Endometrium (tissue), 2 donors: ENCODE measurements around the gene CLK2.
"Not testable (repeated sequence)": the region's sequence is repeated elsewhere in the genome, so short reads cannot be mapped to it uniquely, and the experiment has no call there.

Experiments
- FAIRE-seq: peaks from 2 replicates; lab custom pipeline; 2012; peaks lifted over from hg19 to GRCh38; lab: Jason Lieb, UNC
- donor health status: control.
- donor health status: control.

The CLK2 gene

DNA sequence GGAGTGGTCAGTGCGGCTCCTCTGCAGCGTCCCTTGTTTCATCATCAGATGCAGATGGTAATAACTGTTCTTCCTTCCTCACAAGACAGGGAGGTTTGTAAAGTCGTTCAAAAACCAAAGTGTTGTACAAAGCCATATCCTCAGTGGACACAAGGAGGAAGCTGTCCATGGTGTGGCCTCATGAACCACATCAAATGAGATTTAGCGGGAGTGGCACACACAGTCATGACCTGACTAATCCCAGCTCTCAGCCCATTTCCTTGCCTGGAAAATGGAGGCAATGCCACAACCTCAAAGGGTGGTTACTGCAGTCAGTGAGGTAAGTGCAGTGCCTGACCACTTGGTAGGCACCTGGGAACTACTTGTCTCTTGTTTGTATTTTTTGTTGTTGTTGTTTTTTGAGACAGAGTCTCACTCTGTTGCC, 31.5 kb downstream of the CLK2 start:
- FAIRE-seq, result no peak

DNA sequence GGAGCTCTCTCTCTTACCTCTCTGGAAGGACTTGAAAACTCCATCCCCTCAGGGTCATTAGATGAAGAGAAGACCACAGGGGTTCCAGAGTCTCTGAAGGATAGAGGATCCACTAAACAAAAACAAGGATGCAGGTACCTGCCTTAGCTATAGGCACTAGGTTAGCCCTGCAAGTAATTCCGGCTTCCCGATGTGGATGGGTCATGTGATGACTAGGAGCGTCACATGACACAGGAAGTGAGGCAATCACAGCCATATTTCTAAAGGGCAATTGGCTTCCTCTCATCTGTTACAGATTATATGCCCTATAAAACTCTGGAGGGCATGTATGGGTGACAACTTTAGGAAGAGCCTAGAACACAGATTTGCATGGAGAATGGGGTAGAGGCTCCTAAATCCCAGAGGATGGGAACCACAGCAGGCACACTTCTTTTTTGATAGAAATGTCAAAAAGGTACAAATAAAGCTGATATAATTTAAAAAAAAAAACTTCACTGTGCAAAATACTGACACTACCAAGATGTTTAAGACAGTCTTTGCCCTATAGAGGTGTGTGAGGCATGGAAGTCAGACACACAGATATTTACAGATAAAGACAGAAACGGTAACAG, 32.1 kb downstream of the CLK2 start:
- FAIRE-seq, result no peak

DNA sequence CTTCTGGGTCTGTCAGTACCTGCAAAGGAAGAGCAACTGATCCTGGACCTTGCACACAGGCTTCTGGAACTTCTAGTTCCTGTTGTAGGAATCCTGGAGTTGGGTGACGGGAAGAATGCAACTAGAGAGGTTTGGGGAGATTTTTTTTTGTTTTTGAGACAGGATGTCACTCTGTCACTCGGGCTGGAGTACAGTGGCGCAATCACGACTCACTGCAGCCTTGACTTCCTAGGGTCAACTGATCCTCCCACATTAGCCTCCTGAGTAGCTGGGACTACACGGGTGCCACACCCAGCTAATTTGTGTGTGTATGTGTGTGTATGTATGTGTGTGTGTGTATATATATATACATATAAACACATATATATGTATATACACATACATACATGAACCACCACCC, 36.9 kb downstream of the CLK2 start:
- no peak for FAIRE-seq

DNA sequence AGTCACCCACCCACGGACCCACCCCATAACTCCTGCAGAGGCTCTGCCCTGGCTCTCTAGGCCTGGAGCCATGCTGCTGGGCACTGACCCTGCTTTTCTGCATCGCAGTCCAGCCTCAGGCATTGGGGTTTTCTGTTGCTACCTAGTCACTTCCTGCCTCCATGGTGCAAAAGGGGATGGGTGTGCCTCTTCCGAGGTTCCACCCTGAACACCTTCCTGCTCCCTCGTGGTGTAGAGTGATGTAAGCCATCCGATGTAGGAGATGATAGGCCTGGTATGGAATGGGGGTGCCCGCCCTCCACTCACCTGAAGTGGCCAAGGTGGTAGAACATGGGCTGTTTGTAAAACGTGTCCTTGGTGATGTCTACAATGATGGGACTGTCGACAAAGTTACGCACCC, 37.9 kb downstream of the CLK2 start:
- not testable (repeated sequence) for FAIRE-seq

DNA sequence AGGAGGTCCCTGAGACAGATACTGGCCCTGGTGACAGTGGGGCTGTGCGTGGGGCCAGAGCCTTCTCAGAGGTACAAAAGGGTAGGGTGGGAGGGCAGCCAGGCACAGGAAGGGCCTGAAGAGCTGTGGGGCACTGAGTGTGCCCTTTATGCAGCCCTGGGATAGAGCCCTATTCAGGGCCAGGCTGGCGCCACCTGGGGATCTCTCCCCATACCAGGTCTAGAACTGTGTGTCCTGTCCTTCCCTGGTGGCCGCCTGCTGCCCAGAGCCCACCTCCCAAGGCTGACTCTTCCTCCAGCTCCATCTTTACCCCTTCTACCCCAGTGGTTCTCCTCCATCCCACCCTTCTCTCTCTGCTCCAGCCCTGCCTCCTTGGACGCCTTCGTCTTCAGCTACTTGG, 39.8 kb downstream of the CLK2 start:
- not testable (repeated sequence) for FAIRE-seq

DNA sequence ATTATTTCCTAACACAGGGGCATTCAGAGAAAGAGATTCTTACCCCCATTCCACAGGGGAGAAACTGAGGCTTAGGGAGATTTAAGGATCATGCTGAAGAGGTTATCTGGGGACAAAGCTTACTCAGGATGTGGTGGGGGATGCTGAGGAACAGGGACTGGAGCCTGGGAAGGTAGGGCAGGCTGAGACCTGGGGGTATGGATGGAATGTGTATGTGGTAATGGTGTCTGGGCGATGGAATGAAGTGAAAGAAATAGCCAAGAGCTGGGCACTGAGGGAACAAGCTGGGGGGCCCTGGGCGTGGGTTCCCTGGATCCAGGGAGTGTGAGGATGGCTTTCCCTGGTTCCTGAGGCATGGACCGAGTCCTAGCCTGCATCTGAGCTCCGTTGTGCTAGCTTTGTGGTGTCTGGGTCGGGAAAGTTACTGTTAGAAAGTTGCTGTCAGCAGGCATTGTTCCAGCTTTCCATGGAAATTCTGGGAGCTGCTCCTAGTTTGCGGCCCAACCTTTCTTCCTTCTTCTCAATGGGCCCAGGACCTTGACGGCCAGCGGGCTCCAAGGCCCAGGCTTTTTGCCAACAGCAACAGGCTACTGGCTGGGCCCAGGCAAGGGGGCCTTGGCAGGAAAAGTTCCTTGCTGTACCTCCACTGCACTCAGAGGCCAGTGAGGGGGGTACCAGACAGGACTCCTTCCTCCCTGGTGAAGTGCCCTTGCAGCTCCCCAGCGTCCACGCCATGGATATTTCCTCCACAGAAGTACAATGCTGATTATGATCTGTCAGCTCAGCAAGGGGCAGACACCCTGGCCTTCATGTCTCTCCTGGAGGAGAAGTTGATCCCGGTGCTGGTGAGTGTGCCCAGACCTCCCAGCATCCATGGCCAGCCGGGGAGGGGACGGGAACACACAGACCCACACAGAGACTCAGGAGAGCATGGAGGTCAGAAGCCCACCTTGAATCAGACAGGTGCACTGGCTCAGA, 41.0 kb downstream of the CLK2 start:
- FAIRE-seq, result not testable (repeated sequence)

DNA sequence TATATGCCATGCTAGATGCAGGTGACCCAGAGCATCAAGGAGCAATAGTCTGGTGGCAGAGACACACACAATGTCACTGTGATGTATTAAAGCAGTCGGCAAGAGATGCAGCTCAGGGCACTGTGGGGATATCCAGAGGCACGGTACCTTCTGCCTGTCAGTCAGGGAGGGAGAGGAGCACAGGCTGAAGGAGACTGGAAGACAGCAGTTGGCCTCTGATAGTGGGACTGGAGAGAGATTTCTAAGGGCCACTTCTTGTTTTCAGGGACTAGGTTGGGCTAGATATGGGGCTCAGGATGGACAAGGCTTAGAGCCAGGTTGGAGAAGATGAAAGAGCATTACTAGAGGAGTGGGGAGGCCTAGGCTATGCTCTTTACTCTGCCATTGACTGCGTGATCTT, 42.0 kb downstream of the CLK2 start:
- not testable (repeated sequence) for FAIRE-seq

DNA sequence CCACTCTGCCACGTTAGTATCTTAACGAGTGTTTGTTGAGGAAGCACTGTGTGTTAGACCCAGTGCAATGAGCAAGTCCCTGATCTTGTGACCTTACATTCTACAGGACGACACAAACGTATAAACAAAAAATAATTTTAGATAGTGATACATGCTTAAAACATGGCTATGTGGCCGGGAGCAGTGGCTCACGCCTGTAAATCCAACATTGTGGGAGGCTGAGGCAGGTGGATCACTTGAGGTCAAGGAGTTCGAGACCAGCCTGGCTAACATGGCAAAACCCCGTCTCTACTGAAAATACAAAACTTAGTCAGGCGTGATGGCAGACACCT, 45.2 kb downstream of the CLK2 start:
- no peak for FAIRE-seq

DNA sequence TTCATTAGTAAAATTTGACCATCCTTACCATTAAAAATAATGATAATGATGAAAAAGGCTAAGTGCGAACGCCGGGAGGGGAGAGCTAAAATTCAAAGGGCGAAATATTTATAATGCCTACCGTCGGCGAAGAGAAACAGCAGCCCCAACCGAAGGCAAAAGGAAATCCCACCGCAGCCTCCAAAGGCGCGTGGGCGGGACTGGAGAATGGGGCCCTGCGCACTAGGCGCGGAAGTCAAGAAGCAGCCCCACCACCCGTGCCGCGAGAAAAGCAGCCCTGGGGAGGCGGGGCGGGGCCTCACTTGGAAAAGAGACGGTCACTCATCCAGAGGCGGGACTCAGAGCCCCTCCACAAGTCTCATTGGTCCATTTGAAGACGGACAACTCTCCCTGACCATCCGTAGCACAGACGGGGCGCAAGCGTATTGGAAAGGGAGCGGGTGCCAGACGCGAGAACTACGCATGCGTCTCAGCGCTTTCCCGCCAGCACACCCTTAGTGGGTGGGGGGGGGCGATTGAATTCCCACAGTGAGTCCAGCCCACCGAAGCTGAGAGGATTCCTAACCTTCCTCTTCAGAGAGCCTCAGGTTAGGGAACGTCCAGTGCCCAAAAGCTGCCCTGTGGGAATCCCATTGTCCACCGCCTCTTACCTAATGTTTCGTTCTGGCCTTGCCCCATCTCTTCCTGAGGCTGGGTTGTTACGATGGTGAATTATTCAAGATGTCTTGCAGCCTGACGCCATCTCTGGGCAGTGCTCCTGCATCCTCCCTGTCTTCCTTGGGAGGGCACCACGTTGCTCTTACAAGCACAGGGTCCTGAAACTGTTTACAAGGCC, 45.8 kb downstream of the CLK2 start:
- peak; percentile 93 for FAIRE-seq

DNA sequence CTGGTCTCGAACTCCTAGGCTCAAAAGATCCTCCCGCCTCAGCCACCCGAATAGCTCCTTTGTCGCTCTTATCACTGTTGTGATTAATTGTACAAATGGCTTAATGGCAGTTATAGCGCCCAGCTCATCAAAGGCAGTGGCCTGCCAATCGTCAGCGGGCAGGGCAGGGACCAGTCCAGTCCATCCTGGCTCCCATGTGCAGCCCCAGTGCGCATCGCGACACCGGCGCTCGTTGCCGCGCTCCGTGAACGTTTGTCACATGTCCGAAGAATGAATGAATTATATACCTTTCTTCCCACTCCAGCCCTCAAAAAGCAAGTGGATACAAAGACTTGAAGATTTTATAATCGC, 46.4 kb downstream of the CLK2 start:
- FAIRE-seq, result no peak

DNA sequence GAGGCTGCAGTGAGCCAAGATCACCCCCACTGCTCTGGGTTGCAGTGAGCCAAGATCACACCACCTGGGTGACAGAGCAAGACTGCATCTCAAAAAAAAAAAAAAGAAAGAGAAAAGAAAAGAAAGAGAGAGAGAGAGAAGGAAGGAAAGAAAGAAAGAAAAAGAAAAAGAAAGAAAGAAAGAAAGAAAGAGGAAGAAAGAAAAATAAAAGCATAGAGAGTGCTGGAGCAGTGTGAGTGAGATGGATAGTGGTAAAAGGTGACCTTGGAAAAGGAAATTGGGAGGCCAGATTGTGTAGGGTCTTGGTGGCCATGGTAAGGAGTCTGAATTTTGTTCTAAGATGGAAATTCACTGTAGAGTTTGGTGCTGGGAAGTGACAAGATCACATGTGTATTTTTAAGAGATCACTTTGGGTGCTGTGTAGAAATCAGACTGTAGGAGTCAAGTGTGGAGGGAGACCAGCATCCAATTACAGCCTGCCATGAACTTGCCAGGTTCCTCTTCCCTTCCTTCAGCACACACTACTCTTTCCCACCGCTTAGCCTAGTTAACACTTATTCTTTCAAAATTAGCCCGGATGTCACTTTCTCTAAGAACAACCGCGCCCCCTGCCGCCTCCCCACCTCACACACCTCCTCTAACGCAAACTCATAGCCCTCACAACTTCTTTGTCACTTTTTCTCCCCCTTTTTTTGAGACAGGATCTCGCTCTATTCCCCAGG, 47.0 kb downstream of the CLK2 start:
- no peak for FAIRE-seq

DNA sequence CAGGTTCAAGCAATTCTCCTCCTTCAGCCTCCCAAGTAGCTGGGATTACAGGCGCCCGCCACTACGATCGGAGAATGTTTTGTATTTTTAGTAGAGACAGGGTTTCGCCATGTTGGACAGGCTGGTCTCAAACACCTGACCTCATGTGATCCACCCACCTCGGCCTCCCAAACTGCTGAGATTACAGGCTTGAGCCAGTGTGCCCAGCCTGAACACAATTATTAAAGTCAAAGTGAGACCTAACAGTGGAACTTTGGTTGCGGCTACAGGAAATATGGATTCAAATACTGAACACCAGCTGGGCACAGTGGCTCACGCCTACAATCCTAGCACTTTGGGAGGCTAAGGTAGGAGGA, 47.9 kb downstream of the CLK2 start:
- not testable (repeated sequence) for FAIRE-seq

DNA sequence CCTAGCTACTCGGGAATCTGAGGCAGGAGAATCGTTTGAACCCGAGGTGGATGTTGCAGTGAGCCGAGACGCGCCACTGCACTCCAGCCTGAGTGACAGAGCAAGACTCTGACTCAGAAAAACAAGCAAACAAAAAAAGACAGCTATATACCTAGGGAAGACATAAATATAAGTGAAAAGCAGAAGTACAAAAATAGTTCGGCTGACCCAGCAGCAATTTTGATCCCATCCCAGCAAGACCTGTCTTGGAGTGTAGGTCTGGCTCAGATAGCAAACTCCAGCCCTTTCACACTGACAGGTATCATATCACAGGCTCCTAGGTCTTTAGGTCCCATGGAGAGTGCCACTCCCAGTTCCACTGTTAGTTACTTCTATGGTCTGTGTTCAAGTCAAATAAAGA, 50.3 kb downstream of the CLK2 start:
- FAIRE-seq, result no peak

DNA sequence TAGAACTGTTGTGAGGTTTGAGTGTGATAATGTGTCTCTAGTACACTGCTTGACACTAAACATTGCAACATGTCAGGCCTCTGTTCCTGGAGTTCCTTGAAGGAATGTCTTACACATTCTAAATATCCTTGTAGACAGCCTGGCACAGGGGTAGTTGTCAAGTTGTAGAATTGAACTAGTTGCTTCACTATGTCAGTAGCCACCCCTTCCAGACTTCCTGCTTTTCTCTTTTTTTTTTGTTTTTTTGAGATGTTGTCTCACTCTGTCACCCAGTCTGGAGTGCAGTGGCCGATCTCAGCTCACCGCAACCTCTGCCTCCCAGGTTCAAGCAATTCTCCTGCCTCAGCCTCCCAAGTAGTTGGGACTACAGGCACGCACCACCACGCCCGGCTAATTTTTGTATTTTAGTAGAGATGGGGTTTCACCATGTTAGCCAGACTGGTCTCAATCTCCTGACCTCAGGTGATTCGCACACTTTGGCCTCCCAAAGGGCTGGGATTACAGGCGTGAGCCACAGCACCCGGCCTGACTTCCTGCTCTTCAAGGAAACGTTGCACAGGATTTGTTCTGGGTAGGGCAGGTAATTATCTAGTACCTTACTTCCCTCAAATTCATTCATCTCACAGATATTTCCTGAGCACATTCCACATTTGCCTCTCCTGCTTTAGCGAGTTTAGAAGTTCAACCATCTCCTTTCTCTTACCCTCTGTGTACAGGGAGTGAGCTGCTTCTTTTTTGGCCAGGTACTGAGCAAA, 52.9 kb downstream of the CLK2 start:
- not testable (repeated sequence) for FAIRE-seq

DNA sequence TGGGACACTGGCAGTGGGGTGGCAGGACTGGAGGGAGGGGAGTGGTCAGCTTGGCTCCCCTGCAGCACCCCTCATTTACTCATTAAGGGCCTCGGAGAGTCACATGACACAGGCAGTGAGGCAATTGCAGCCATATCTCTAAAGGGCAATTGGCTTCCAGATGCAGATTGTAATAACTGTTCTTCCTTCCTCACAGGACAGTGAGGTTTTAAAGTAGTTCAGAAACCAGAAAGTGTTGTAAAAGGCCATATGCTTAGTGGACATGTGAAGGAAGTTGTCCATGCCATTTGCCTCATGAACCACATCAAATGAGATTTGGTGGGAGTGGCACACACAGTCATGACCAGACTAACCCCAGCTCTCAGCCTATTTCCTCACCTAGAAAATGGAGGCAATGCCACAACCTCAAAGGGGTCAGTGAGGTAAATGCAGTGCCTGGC, 53.7 kb downstream of the CLK2 start:
- no peak for FAIRE-seq

DNA sequence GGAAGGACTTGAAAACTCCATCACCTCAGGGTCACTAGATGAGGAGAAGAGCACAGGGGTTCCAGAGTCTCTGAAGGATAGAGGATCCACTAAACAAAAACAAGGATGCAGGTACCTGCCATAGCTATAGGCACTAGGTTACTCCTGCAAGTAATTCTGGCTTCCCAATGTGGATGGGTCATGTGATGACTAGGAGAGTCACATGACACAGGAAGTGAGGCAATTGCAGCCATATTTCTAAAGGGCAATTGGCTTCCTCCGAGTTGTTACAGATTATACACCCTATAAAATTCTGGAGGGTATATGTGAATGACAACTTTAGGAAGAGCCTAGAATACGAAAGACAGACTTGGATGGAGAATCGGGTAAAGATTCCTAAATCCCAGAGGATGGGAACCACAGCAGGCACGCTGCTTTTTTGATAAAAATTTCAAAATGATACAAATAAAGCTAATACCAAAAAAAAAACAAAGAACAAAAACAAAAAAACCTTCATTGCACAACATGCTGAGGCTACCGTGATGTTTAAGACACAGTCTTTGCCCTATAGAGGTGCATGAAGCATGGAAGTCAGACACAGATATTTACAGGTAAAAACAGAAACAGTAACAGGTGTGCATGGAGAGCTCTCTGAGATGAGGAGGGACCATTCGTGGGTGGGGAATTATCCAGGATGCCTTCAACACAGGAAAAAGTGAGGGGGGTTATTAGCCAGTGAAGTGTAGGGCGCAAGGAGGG, 54.3 kb downstream of the CLK2 start:
- FAIRE-seq, result no peak

DNA sequence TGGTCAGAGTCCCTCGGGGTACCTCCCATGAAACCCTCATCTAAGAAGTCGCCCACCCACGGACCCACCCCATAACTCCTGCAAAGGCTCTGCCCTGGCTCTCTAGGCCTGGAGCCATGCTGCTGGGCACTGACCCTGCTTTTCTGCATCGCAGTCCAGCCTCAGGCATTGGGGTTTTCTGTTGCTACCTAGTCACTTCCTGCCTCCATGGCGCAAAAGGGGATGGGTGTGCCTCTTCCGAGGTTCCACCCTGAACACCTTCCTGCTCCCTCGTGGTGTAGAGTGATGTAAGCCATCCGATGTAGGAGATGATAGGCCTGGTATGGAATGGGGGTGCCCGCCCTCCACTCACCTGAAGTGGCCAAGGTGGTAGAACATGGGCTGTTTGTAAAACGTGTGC, 58.6 kb downstream of the CLK2 start:
- FAIRE-seq, result not testable (repeated sequence)
